Measurements from ENCODE around the gene KCND2. TPM values are rescaled to one million over a fixed set of nuclear protein-coding genes. Genes with fewer than 3 reads are reported as not detected.

The KCND2 gene
- polyA plus RNA-seq, 3 donors, result not detected

DNA sequence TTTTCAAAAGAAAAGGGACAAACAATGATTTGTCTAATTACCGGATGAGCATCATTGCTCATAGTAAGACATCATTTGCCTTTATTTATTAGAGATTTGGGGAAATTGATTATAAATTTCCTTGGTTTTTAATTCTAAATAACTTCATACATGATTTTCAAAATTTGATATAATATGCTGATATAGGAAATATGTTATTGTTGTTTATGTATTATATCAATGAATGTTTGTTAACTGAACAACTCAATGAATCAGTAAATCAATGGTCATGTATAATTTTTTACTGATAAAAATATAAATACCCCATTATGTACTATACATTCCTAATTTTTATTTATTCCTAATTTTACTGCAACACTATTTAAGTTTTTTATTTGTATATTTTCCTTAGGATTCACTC lies 327.6 kb downstream of the KCND2 start:
- Mint-ChIP-seq H3K36me3 (no peaks in the 10 kb centered on the region), H3K27ac (no peak overlapping the region), H3K4me1 (no peaks in the 10 kb centered on the region), H3K9me3 (peaks cover 0 to 1% (median 0%) of the 10 kb centered on the region in 7 donors), H3K4me3 (no peak overlapping the region), H3K27me3 (ENCODE audit: low read depth in 3 of 3) (no peaks in the 10 kb centered on the region)
- Histone ChIP-seq H3K9me3 (replicated peaks in 1 of 2; ENCODE audit: control insufficient read depth in 1 of 2, insufficient read depth in 1 of 2, low read length in 2 of 2) (no peaks in the 10 kb centered on the region), H3K27ac (ENCODE audit: low read depth in 1 of 2, low read length in 2 of 2) (no peak overlapping the region), H3K9ac (ENCODE audit: insufficient read depth, low read length, poor library complexity, severe bottlenecking) (no peak overlapping the region), H3K36me3 (replicated peaks in 1 of 2; ENCODE audit: control insufficient read depth in 1 of 2, insufficient read depth in 2 of 2, low read length in 2 of 2) (no peaks in the 10 kb centered on the region), H3K4me2 (replicated peaks; ENCODE audit: extremely low read depth, low read length, poor library complexity, severe bottlenecking) (no peak overlapping the region), H2AFZ (ENCODE audit: insufficient read depth, low read depth, low read length, poor library complexity, severe bottlenecking) (no peak overlapping the region), H3K4me1 (ENCODE audit: control insufficient read depth in 1 of 2, insufficient read depth in 2 of 2, low read length in 2 of 2) (no peaks in the 10 kb centered on the region), H3K79me2 (ENCODE audit: insufficient read depth, low read length) (no peaks in the 10 kb centered on the region), H4K20me1 (ENCODE audit: insufficient read depth, low read length) (no peaks in the 10 kb centered on the region), H3K4me3 (replicated peaks in 1 of 3; ENCODE audit: low read depth in 2 of 3, low read length in 3 of 3) (no peak overlapping the region), H3K27me3 (ENCODE audit: control insufficient read depth in 2 of 2, insufficient read depth in 2 of 2, low read length in 2 of 2) (no peaks in the 10 kb centered on the region)
- no peak for DNase-seq
- WGBS (ENCODE audit: insufficient coverage), result no CpG with 5 or more reads among the region's 1 CpG
- intact Hi-C loops (cut with micrococcal nuclease), result no loop called here
- TF ChIP-seq, protein P1, sequence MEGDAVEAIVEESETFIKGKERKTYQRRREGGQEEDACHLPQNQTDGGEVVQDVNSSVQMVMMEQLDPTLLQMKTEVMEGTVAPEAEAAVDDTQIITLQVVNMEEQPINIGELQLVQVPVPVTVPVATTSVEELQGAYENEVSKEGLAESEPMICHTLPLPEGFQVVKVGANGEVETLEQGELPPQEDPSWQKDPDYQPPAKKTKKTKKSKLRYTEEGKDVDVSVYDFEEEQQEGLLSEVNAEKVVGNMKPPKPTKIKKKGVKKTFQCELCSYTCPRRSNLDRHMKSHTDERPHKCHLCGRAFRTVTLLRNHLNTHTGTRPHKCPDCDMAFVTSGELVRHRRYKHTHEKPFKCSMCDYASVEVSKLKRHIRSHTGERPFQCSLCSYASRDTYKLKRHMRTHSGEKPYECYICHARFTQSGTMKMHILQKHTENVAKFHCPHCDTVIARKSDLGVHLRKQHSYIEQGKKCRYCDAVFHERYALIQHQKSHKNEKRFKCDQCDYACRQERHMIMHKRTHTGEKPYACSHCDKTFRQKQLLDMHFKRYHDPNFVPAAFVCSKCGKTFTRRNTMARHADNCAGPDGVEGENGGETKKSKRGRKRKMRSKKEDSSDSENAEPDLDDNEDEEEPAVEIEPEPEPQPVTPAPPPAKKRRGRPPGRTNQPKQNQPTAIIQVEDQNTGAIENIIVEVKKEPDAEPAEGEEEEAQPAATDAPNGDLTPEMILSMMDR (IDR thresholded peaks at IDR 0.05), result no peak

- Histone ChIP-seq H3K9ac (ENCODE audit: insufficient read depth, low read length, poor library complexity, severe bottlenecking) (no peak overlapping the region), H3K4me3 (replicated peaks in 1 of 3; ENCODE audit: low read depth in 2 of 3, low read length in 3 of 3) (no peak overlapping the region), H2AFZ (ENCODE audit: insufficient read depth, low read depth, low read length, poor library complexity, severe bottlenecking) (no peak overlapping the region), H3K79me2 (ENCODE audit: insufficient read depth, low read length) (no peaks in the 10 kb centered on the region), H3K27me3 (ENCODE audit: control insufficient read depth in 2 of 2, insufficient read depth in 2 of 2, low read length in 2 of 2) (no peaks in the 10 kb centered on the region), H3K36me3 (replicated peaks in 1 of 2; ENCODE audit: control insufficient read depth in 1 of 2, insufficient read depth in 2 of 2, low read length in 2 of 2) (no peaks in the 10 kb centered on the region), H3K4me1 (ENCODE audit: control insufficient read depth in 1 of 2, insufficient read depth in 2 of 2, low read length in 2 of 2) (no peaks in the 10 kb centered on the region), H3K27ac (ENCODE audit: low read depth in 1 of 2, low read length in 2 of 2) (no peak overlapping the region), H3K9me3 (replicated peaks in 1 of 2; ENCODE audit: control insufficient read depth in 1 of 2, insufficient read depth in 1 of 2, low read length in 2 of 2) (no peaks in the 10 kb centered on the region), H3K4me2 (replicated peaks; ENCODE audit: extremely low read depth, low read length, poor library complexity, severe bottlenecking) (no peak overlapping the region), H4K20me1 (ENCODE audit: insufficient read depth, low read length) (no peaks in the 10 kb centered on the region)
- Mint-ChIP-seq H3K9me3 (peaks cover 0 to 2% (median 0%) of the 10 kb centered on the region in 7 donors), H3K36me3 (no peaks in the 10 kb centered on the region), H3K27ac (no peak overlapping the region), H3K4me1 (no peaks in the 10 kb centered on the region), H3K4me3 (no peak overlapping the region), H3K27me3 (ENCODE audit: low read depth in 3 of 3) (no peaks in the 10 kb centered on the region)
- TF ChIP-seq, protein P1 (IDR thresholded peaks at IDR 0.05), result no peak
- DNase-seq, result no peak
- intact Hi-C loops (cut with micrococcal nuclease), result no loop called here
Observed at GRCh38 chr7:120603366-120603765, 330.4 kb downstream of the KCND2 start.

Measured in CD14-positive monocyte (primary cell).